ENCODE data around the gene TEX264.
"Not testable (repeated sequence)": the region's sequence is repeated elsewhere in the genome, so short reads cannot be mapped to it uniquely, and the experiment has no call there.

The TEX264 gene

GRCh38 chr3:51712963-51713362, 41.9 kb downstream of the TEX264 start:
- no peak for DNase-seq

- DNase-seq, result no peak
These were observed 44.4 kb downstream of the TEX264 start for GRCh38 chr3:51715231-51715976.

DNA sequence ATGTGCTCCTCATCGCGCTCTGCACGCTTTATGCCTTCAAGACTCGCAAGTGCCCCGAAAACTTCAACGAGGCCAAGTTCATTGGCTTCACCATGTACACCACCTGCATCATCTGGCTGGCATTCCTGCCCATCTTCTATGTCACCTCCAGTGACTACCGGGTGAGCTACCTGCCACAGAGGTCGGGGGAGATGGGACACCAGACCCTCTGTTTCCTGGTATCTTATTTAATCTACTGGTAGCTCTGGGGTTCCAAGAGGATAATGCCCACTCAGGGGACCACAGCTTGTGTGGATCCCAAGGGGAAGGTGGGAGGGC, 44.9 kb downstream of the TEX264 start:
- DNase-seq, result no peak

- DNase-seq, result no peak
These were observed 45.8 kb downstream of the TEX264 start for GRCh38 chr3:51716805-51717204.

DNA sequence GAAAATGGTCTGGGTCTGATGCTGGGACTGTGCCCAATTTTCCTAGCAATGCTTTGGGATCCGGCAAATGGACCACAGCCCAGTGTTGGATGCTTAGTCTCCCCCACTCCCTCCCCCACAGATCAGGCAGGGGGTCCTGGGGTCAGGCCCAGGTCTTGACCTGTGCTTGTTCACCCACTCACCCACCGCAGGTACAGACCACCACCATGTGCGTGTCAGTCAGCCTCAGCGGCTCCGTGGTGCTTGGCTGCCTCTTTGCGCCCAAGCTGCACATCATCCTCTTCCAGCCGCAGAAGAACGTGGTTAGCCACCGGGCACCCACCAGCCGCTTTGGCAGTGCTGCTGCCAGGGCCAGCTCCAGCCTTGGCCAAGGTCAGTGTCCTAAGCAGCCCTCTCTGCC, 46.4 kb downstream of the TEX264 start:
- DNase-seq, result no peak

GRCh38 chr3:51717947-51718346, 46.9 kb downstream of the TEX264 start:
- DNase-seq, result no peak

DNA sequence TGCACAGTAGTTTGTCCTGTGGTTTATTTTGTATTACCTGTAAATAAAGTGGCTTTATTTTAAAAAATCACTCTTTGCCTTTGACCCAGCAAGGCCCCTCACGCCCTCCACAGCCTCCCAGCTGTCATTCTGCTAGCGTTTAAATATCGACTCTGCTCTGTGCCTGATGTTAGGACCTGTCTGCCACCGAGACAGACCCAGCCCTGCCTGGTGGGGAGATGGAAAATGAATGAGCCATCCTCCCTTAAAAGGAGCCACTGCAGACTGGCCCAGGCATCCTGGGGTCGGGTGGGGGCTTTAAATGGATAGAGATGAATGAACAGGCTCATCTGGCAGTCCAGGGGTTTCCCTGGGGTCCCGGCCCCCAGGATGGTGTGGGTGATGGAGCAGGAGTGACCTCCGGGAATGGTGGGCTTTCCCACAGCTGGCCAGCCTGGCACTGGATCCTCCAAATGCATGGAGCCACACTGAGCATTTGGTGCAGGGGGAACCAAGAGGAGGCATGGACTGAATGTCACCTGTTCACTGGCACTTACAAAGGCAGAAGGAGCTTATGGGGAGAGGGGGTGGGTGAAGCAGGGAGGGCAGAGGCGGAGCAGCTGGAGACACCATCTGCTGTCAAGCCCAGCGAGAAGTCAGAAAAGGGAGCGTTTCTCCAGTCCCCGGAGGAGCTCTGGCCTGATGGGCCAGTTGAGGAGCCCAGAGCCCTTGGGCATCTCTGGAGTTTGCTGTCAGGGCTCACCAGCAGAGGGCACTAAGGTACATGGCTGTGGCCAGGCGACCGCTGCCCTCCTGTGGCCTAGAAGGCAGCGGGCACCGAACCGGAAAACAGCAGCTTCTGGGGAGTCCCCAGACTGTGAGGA, 47.7 kb downstream of the TEX264 start:
- DNase-seq, result peak in 16 of 58 donors; percentile 17 to 48 (median 38)

- DNase-seq, result no peak
These were observed 48.5 kb downstream of the TEX264 start for GRCh38 chr3:51719410-51720025.

- DNase-seq, result no peak
These were observed 49.4 kb downstream of the TEX264 start for GRCh38 chr3:51720292-51721061.

DNA sequence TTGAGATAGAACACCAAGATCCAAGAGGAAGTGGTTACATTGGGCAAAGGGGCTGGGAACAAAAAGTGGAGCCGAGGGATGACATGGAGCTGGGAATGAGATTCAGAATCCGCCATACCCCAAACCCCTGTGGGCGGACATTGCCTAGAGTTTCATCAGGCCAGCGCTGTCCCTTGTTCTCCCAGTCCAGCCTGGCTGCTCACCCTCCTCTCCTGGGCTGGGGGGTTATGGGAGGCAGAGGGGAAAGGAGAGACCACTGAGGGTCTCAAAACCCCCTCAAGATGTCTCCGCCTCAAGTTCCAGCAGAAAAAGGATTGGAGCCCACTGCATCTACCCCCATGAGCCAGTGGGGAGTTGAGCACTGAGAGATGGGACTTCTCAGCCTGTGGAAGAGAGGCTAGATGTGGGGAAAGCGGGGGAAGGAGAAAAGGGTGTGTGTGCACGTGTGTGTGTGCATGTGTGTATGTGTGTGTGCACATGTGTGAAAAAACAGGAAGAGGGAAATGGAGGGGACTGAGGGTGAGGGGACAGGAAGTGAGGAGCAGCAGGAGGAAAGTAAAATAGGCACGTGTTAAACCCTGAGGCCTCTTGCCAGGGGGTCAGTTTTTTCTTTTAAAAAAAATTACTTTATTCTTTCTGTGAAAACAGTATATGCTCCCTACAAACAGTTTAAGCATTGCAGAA, 50.2 kb downstream of the TEX264 start:
- DNase-seq, result no peak

- no peak for DNase-seq
These were observed 51.3 kb downstream of the TEX264 start for GRCh38 chr3:51722362-51722761.

DNA sequence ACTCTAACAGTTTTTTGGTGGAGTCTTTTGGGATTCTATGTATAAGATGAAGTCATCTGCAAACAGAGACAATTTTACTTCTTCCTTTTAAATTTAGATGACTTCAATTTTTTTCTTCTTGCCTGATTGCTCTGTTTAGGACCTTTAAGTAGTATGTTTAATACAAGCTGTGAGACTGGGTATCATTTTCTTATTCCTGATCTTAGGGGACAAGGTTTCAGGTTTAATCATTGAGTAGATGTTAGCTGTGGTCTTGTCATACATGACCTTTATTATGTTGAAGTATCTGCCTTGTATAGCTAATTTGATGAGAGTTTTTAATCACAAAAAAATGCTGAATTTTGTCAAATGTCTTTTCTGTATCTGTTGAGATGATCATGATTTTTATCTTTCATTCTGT, 56.4 kb downstream of the TEX264 start:
- DNase-seq, result no peak

DNA sequence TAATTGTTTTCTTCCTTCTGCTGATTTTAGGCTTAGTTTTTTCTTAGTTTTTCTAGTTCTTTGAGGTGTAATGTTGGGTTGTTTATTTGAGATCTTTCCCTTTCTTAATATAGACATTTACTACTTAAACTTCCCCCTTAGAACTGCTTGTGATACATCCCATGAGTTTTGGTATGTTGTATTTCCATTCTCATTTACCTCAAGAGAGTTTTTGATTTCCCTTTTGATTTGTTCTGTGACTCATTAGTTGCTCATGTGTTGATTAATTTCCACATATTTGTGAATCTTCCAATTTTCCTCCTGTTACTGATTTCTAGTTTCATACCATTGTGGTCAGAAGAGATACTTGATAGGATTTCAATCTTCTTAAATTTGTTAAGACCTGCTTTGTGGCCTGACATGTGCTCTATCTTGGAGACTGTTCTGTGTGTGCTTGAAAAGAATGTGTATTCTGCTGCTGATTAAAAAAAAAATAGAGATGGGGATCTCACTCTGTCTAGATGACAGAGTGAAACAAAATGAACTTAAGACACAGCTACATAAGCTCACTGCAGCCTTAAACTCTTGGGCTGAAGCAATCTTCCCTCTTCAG, 58.1 kb downstream of the TEX264 start:
- no peak for DNase-seq

DNA sequence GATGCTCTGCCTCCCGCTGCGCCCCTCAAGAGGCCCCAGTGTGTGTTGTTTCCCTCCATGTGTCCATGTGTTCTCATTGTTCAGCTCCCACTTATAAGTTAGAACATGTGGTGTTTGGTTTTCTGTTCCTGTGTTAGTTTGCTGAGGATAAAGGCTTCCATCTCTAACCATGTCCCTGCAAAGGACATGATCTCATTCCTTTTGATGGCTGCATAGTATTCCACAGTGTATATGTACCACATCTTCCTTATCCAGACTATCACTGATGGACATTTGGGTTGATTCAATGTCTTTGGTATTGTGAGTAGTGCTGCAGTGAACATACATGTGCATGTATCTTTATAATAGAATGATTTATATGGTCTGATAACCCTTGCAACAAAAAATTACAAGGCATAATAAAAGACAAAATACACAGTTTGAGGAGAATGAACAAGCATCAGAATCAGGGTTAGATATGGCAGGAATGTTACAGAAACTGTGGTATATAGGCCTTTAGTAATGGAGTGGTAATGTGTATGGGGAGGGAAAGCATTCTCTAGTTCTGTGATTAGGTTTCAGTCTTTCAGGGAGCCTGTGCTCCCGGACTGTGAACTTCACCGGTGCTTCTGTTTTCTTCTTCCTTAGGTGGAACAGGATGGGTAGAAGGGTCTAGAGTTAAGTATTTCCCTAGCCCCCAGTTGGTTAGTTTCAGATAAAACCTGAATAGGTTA, 63.0 kb downstream of the TEX264 start:
- DNase-seq, result no peak

- no peak for DNase-seq
These were observed 63.5 kb downstream of the TEX264 start for GRCh38 chr3:51734572-51734907.

GRCh38 chr3:51735039-51735438, 64.0 kb downstream of the TEX264 start:
- no peak for DNase-seq

- no peak for DNase-seq
These were observed 64.9 kb downstream of the TEX264 start for GRCh38 chr3:51735950-51736349.

DNA sequence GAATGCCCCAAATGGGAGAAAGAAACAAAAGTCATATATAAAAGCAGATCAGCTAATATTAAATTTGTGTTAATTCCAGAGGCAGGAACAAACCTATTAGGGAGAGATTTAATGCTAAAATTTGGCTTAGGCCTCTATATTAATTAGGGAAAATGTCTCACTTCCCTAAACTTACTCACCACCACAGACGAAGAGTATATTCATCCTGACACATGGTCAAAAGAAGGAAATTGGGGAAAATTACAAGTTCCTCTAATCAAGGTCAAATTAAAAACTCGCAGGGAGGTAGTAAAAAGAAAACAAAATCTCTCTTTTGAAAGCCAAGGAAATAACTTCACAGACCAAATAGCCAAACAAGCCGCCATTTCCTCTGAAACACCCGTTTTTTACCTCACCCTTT, 68.1 kb downstream of the TEX264 start:
- no peak for DNase-seq

DNA sequence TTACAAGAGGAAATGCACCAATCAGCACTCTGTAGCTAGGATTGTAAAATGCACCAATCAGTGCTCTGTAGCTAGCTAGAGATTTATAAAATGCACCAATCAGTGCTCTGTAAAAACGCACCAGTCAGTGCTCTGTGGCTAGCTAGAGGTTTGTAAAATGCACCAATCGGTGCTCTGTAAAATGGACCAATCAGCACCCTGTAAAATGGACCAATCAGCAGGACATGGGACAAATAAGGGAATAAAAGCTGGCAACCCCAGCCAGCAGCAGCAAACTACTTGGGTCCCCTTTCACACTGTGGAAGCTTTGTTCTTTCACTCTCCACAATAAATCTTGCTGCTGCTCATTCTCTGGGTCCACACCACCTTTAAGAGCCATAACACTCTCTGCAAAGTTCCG, 71.3 kb downstream of the TEX264 start:
- not testable (repeated sequence) for DNase-seq

DNA sequence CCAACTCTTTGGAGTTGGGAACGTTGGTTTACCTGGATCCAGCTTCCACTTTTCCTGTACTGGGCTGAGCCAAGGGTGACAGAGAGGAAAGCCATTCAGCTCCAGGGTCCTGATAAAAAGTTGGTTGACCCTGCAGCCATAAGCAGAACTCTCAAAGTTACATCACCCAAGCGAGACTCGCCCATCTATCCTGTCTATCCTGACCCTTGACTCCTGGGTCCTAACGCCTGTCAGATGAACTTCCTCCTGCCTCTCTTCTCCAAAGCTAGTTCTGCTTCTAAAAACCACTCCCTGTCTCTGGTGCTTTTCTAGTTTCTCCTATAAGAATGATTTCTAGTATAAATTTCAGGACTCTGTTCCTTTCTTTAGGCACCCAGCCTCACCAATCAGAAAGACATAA, 71.9 kb downstream of the TEX264 start:
- DNase-seq, result not testable (repeated sequence)

All from anterior cingulate cortex (tissue), 58 donors.